Measurements from ENCODE around the gene NACC2. TPM values are rescaled to one million over a fixed set of nuclear protein-coding genes. Genes with fewer than 3 reads are reported as not detected.

Gene NACC2
- total and polyA plus RNA-seq, 2 of the 8 experiments (the other 6 are each of a cell fraction or from before 2014, with no cell fraction given) = 8.3 to 14.0 TPM

GRCh38 chr9:136011376-136011702 is 83.8 kb downstream of the NACC2 start (continued):
- no peak for TF ChIP-seq NANOG (IDR thresholded peaks at IDR 0.05; ENCODE audit: insufficient read depth, low read depth, low read length, poor library complexity, severe bottlenecking)
- no peak for TF ChIP-seq GTF2F1 (IDR thresholded peaks at IDR 0.05; ENCODE audit: borderline replicate concordance, low read depth, low read length)
- TF ChIP-seq CTBP2 (IDR thresholded peaks at IDR 0.05; ENCODE audit: borderline replicate concordance, insufficient read depth, insufficient read length, low read length) = no peak
- TF ChIP-seq KDM5A (IDR thresholded peaks at IDR 0.05; ENCODE audit: low read length) = no peak
- TF ChIP-seq PHF8 (conservative IDR thresholded peaks at IDR 0.05; ENCODE audit: low read depth, low read length) = no peak
- TF ChIP-seq ATF3 (IDR thresholded peaks at IDR 0.05; ENCODE audit: insufficient read depth, low read depth, low read length) = no peak
- TF ChIP-seq RFX5 (IDR thresholded peaks at IDR 0.05; ENCODE audit: borderline replicate concordance, low read depth, low read length) = no peak
- no peak for TF ChIP-seq SIX5 (IDR thresholded peaks at IDR 0.05; ENCODE audit: low read depth, low read length)
- no peak for TF ChIP-seq CBX5 (IDR thresholded peaks at IDR 0.05; ENCODE audit: low read depth, low read length)
